Measurements from ENCODE around the gene PTPRJ.
"Not testable (repeated sequence)": the region's sequence is repeated elsewhere in the genome, so short reads cannot be mapped to it uniquely, and the experiment has no call there.

PTPRJ gene

DNA sequence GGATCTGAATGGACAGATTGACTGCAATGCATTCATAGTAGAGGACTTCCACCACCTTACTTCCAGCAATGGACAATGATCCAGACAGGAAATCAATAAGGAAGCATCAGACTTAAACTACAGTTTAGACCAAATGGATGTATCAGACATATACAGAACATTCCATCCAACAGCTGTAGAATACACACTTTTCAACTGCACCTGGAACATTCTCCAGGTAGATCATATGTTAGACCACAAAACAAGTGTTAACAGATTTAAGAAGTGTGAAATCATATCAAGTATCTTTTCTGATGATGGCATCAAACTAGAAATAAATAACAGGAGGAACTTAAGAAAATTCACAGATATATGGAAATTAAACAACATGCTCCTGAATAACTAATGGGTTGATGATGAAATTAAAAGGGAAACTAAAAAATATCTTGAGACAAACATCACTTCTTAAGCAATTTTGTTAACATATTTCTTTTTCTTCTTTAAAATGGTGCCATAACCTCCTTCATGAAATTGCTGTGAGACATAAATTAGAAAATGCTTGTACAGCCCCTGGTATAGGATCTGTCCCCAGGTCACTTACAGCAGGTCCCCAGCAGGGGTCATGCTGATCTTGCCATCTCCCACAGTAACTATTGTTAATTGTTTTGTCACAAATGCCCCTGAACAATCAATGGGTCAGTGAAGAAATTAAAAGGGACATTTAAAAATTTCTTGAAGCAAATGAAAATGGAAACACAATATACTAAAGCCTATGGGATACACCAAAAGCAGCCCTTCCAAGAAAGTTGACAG lies 136.3 kb downstream of the PTPRJ start:
- DNase-seq (ENCODE audit: low read depth): no peak

DNA sequence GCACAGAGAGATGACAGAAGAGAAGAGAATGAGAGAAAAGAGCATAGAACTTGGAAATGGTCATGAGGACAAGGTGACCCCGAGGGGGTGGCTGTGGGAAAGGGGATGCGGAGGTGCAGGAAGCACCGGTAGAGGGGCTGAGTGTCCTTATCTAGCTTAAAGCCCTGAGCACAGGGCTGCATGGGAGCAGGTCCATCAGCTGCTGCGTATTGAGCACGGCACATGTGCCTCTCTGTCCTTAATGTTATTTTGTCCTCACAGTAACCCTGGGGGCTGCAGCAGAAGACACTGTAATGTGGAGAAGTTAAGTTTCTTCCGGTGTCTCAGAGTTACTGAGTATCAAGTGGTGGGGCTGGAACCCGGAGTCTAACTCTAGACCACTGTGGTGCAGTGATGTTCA lies 141.9 kb downstream of the PTPRJ start:
- no peak for DNase-seq (ENCODE audit: low read depth)

DNA sequence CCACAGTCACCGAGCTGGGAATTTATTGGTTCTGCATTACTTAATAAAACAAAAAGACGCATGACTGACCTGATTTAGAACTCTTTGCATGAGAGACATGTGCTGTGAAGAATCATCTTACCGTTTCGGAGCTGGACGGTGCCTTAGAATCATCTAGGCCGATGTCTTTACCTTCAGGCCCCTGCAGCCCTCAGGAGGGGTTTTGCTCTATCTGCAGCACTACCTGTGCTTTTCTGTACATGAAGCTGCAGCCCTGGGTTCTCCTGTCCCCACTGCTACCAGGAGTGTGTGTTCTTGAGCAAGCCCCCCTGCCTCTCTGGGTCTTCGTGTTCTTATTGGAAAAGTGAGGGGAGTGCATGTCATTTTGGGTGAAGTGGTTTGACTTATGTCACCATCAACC lies 142.3 kb downstream of the PTPRJ start:
- DNase-seq (ENCODE audit: low read depth): no peak

- no peak for DNase-seq (ENCODE audit: low read depth)
These were observed 143.0 kb downstream of the PTPRJ start for GRCh38 chr11:48123254-48123875.

- DNase-seq (ENCODE audit: low read depth): no peak
These were observed 143.8 kb downstream of the PTPRJ start for GRCh38 chr11:48123934-48124755.

DNA sequence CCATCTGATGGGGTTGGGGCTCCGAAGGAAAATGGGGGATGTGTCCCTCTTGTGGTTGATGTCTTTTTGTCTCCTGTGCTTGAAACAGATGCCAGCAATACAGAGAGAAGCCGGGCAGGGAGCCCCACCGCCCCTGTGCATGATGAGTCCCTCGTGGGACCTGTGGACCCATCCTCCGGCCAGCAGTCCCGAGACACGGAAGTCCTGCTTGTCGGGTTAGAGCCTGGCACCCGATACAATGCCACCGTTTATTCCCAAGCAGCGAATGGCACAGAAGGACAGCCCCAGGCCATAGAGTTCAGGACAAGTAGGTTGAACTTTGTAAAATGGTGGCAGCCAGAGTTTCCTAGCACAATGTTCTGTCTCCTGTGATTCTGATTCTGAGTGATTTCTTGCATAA lies 144.5 kb downstream of the PTPRJ start:
- DNase-seq (ENCODE audit: low read depth): no peak

DNA sequence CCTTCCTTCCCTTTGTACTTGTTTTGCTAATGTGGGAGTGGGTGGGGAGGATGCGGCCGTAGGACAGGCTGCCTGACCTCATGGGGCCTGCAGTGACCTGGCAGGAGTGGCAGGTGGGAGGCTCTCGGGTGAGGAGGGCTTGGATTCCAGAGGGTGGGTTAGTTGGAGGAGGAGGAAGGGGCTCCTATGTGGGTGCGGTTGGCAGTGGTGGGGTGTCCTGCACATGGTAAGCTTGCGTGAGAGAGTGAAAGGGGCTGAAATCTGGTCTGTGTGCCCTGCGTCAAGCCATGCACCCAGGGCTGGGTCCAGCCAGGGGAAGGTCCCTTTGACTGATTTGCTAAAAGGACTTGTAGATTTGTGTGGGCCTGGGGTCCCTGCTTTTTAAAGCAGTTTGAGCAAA lies 145.5 kb downstream of the PTPRJ start:
- DNase-seq (ENCODE audit: low read depth): no peak

GRCh38 chr11:48127521-48128183 lies 147.3 kb downstream of the PTPRJ start:
- no peak for DNase-seq (ENCODE audit: low read depth)

DNA sequence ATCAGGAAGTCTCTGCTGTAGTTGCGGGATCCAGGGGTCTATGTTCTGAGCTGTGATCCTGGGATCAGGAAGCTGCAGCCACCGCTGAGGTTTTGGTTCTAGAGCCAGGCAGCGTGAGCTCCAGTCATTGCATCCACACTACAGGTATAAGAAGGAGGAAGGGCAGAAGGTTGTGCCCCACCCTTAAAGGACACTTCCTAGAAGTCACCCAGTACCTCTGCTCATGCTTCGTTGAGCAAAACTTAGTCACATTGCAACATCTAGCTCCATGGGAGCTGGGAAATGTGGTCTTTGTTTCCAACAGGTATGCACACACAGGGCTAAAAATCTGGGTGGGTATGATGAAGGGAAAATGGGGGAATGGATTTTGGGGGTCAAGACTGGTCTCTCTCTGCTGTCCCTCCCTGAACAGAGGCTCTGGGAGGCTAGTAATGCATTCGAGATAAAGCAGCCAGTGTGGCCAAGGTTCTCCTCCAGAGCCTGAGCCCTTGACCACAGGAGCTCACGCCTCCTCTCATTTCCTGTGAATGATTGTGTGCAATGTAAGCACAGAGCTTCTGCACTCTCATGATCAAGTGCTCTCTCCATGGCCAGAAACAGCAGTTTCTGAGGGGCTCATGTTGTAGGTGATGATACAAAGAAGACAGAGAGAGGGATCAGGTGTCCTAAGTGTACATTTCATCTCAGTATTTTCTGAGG lies 149.5 kb downstream of the PTPRJ start:
- DNase-seq (ENCODE audit: low read depth): no peak

DNA sequence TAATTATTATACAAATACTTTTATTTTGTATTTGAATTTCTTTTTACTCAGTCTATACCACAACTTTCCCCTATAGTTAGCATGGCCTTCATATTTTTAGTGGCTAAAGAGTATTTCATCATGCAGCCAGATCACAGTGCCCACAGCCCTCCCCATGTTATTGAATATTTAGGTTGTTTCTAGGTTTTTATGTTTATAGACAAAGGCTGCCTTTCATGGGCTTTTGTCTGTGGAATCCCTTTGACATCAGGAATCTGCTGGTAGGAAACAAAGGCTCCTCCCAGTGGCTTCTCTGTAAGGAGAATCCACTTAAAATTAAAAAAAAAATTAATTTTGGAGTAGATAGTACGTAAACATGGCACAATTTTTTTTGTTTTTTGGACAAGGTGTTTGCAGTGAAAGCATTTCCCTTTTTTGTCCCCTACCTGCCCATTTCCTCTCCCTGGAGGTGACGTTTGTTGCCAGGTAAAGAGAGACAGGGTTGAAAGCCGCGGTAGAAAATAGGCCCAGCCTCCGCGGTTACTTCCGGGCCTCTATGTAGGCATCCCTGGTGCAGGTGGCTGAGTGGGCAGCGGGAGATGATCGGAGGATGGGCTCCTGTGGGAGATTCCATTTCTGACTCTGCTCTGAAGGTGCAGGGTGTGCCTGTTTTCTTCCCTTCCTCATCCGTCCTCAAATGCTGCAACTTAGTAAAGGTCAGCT lies 154.0 kb downstream of the PTPRJ start:
- no peak for DNase-seq (ENCODE audit: low read depth)

DNA sequence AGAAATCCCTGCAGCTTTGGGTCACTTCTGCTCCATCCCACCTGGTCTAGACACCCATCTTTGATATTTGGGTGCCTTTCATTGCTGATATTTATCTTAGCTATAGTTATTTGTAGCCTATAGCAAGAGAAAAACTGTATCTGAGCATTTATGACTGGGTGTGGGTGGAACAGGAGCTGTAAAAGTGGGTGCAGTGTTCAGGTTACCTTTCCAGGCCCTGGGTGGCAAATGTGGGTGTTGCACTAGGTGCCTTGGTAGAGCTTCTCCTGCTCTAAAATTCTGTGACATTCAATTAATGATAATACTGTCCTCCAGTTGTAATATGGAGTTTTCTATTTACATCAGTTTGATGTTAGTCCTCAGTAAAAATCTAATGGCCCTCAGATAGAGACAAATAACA lies 157.9 kb downstream of the PTPRJ start:
- DNase-seq (ENCODE audit: low read depth): no peak

- DNase-seq (ENCODE audit: low read depth): not testable (repeated sequence)
These were observed 159.5 kb downstream of the PTPRJ start for GRCh38 chr11:48139896-48140295.

- DNase-seq (ENCODE audit: low read depth): no peak
These were observed 161.2 kb downstream of the PTPRJ start for GRCh38 chr11:48141475-48142122.

- no peak for DNase-seq (ENCODE audit: low read depth)
These were observed 162.5 kb downstream of the PTPRJ start for GRCh38 chr11:48142889-48143288.

GRCh38 chr11:48148749-48149148 lies 168.4 kb downstream of the PTPRJ start:
- DNase-seq (ENCODE audit: low read depth): no peak

DNA sequence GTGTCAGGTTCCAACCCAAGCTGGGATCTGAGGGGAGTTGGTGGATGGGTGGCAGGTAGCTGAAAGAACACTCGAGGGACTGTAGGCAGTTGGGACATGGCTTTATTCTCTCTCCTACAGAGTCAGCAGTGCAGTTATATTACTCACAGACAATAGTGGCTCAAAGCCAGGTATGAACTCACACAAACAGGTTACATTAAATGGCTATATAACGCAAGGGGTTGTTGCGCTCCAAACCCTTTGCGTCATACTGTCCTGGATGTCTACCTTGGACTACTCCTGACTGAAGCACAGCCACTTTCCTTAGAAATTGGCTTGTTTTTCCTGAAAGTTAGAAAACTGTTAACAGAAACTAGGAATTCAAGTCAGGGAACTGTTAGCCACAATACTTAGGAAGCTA lies 169.9 kb downstream of the PTPRJ start:
- no peak for DNase-seq (ENCODE audit: low read depth)

DNA sequence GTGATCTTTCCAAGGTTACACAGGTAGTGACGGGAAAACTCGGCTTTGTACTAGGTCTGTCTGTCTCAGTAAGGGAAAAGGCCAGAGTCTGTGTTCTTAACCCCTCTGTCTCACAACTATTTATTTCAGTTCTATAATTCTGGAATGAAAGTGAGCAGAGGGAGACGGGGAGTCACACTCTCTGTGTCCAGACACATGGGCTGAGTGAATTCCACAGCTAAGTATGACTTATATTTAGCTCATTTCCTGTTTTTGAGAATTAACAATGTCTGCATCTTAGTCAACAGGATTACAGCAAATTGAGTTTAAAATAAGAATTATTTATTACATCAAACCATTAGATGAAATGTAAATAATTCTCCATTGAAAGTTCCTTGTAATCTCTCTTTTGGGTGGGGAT lies 173.8 kb downstream of the PTPRJ start:
- DNase-seq (ENCODE audit: low read depth): no peak

DNA sequence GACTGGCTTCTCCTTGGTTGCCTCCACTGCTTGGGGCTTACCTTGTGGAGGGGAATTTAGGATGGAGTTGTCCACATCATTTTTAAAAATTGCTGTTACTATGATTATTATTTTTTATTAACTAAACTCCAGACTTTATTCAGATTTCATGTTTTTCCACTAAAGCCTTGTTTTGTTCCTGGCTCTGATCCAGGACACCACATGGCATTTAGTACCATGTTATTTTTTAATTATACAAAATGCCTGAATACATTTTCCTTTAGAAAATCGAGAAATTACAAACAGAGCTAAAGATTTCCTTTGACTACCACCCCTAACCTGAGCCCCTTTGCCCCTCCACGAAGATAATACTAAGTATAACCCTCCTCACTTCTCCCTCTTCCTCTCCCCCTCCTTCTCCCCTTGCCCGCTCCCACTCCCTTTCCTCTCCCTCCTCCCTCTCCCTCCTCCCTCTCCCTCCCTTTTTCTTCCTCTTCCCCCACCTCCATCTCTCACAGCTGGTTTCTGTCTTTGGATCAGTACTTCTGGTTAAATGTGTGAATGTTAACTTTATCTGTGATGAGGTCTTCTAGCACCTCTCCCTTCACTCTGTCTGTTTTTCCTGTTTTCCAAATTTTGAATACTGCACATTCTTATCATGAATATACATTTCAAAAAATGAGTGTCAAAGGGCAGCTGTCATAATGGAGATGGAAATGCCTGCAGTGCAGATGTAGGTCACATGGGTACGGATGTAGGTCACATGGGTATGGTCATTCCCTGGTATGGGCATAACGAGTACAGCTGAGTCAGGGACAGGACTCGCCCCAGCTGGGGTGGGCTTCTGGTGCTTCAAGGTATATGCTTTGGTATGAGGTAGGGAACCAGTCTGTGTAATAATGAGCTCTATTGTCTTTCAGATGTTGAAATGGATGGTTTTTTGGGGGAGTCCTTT lies 181.9 kb downstream of the PTPRJ start:
- DNase-seq (ENCODE audit: low read depth): no peak

DNA sequence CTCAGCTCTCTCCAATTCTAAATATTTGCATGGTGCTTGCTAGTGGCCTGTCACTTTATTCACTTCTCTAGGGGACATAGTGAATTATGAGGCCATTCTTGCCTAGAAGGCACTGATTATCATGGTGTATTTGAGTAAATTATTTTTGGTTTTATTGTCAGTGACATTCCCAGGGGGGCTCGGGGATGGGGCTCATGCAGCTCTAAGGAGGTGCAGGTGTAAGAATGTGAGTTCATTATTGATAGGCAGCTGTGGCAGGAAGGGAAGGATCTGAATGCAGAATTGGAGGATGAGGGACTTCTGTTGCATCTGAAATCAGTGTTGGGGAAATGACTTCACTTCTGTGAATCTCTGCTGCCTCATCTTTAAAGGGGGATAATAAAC lies 182.5 kb downstream of the PTPRJ start:
- DNase-seq (ENCODE audit: low read depth): no peak
